K562 (cell line): Measurements from ENCODE around the gene WNK2.

Source experiments
- BACH1 ChIP-seq: fragments of 200-800 bp; sonication (Bioruptor generic); IDR thresholded peaks from 2 replicates; pipeline ENCODE4 v1.6.1; 2016; ENCODE audit warnings: missing genetic modification characterization, missing compliant biosample characterization
- BCLAF1 ChIP-seq, 2 experiments: fragments of 450-650 bp in 1 of 2; IDR thresholded peaks; 2 replicates each; pipeline ENCODE4 v1.6.1; 2011 to 2017; ENCODE audit warnings: low read depth in 2 of 2, antibody characterized with exemption in 1 of 2, borderline replicate concordance in 1 of 2, low read length in 1 of 2, mild to moderate bottlenecking in 1 of 2, mixed read lengths in 1 of 2; ENCODE audit not compliant: control insufficient read depth in 1 of 2
- CEBPB ChIP-seq: fragments of 450-650 bp; IDR thresholded peaks from 2 replicates; pipeline ENCODE4 v1.6.1; 2016; ENCODE audit warnings: missing genetic modification characterization, missing compliant biosample characterization
- CHD2 ChIP-seq: IDR thresholded peaks from 2 replicates; pipeline ENCODE4 v1.6.1; 2011; ENCODE audit warnings: low read depth, low read length
- CREB1 ChIP-seq, 2 experiments: sonication (generic) in 1 of 2; formaldehyde crosslinking in 1 of 2; IDR thresholded peaks; 2 replicates each; pipeline versions ENCODE4 v1.6.1 to v1.8.0; 2012 to 2022; ENCODE audit warnings: inconsistent platforms in 1 of 2, mild to moderate bottlenecking in 1 of 2, missing genetic modification reagents in 1 of 2, moderate library complexity in 1 of 2
- CTCF ChIP-seq, 3 experiments: IDR thresholded peaks in 2 of 3; conservative IDR thresholded peaks in 1 of 3; 2 replicates each; pipeline ENCODE4 v1.5.1; 2011 to 2012; ENCODE audit warnings: low read length in 3 of 3, mild to moderate bottlenecking in 3 of 3, control low read depth in 2 of 3, improper control_type of control experiment in 1 of 3, inconsistent platforms in 1 of 3, low read depth in 1 of 3, mixed read lengths in 1 of 3, moderate library complexity in 1 of 3; ENCODE audit not compliant: insufficient read depth in 2 of 3
- HNRNPL ChIP-seq: fragments of 200-400 bp; formaldehyde crosslinking; IDR thresholded peaks from 2 replicates; pipeline ENCODE4 v1.6.1; 2017; ENCODE audit warnings: low read depth, mild to moderate bottlenecking, low read length
- NRF1 ChIP-seq, 2 experiments: fragments of 450-650 bp; IDR thresholded peaks in 1 of 2; conservative IDR thresholded peaks in 1 of 2; 2 replicates each; pipeline ENCODE4 v1.6.1; 2014; ENCODE audit warnings: mild to moderate bottlenecking in 2 of 2
- POLR2H ChIP-seq: IDR thresholded peaks from 2 replicates; pipeline ENCODE4 v1.6.1; 2016; ENCODE audit warnings: missing genetic modification characterization, low read depth, mild to moderate bottlenecking, control low read depth, missing compliant biosample characterization, moderate library complexity

DNA sequence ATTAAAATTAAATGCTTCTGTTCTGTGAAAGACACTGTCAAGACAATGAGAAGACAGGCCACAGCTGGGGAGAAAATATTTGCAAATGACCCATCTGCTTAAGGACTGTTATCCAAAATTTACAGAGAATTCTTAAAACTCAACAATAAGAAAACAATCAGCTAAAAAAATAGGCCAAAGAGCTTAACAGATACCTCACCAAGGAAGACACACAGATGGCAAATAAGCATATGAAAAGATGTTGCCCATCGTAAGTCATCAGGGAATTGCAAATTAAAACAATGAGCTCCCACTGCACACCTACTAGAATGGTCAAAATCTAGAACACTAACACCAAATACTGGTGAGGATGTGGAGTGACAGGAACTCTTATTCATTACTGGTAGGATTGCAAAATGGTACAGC, 10.3 kb downstream of the WNK2 start:
- TF ChIP-seq CEBPB (tag) (no peak), BACH1 (no peak), NRF1 (conservative IDR thresholded peaks at IDR 0.05 in 1 of 2, IDR thresholded peaks at IDR 0.05 in 1 of 2) (no peak), CTCF (IDR thresholded peaks at IDR 0.05 in 2 of 3, conservative IDR thresholded peaks at IDR 0.05 in 1 of 3; ENCODE audit: insufficient read depth in 2 of 3, low read depth in 1 of 3, low read length in 3 of 3) (no peak), HNRNPL (no peak), CHD2 (no peak), POLR2H (tag) (no peak), CREB1 (IDR thresholded peaks at IDR 0.05) (no peak), CREB1 (CRISPR knock-in tag; IDR thresholded peaks at IDR 0.05) (no peak), BCLAF1 (IDR thresholded peaks at IDR 0.05; ENCODE audit: borderline replicate concordance in 1 of 2, control insufficient read depth in 1 of 2, low read depth in 2 of 2, low read length in 1 of 2) (no peak)
